K562 (cell line): ENCODE measurements around the gene SLC3A2. TPM values are rescaled to one million over a fixed set of nuclear protein-coding genes. Genes with fewer than 3 reads are reported as not detected.

Source experiments
- E2F8 ChIP-seq: fragments of 450-650 bp; IDR thresholded peaks from 2 replicates; pipeline ENCODE4 v1.7.1; 2018; ENCODE audit warnings: mild to moderate bottlenecking, low read depth; ENCODE audit not compliant: partially characterized antibody
- ESRRA ChIP-seq: fragments of 450-650 bp; IDR thresholded peaks from 2 replicates; pipeline ENCODE4 v1.6.1; 2014; ENCODE audit warnings: low read depth, mild to moderate bottlenecking, moderate library complexity, borderline replicate concordance
- GATA2 ChIP-seq: sonication (generic); formaldehyde crosslinking; IDR thresholded peaks from 2 replicates; pipeline ENCODE4 v1.4.0; 2020; ENCODE audit warnings: mild to moderate bottlenecking, missing genetic modification reagents
- HMG20A ChIP-seq: fragments of 450-650 bp; formaldehyde crosslinking; conservative IDR thresholded peaks from 2 replicates; pipeline ENCODE4 v1.4.0; 2020; ENCODE audit warnings: mild to moderate bottlenecking, mixed read lengths
- HNRNPLL ChIP-seq: fragments of 200-400 bp; formaldehyde crosslinking; IDR thresholded peaks from 2 replicates; pipeline ENCODE4 v1.6.1; 2017; ENCODE audit warnings: low read length, low read depth, mild to moderate bottlenecking; ENCODE audit not compliant: poor library complexity, severe bottlenecking
- IRF2 ChIP-seq: sonication (generic); formaldehyde crosslinking; IDR thresholded peaks from 2 replicates; pipeline ENCODE4 v1.8.1; 2022; ENCODE audit warnings: mild to moderate bottlenecking, missing genetic modification reagents
- MED1 ChIP-seq: sonication (generic); formaldehyde crosslinking; IDR thresholded peaks from 2 replicates; pipeline ENCODE4 v1.8.1; 2023; ENCODE audit warnings: missing genetic modification reagents, borderline replicate concordance
- MIER1 ChIP-seq: fragments of 450-650 bp; IDR thresholded peaks from 2 replicates; pipeline ENCODE4 v1.6.1; 2016; ENCODE audit warnings: antibody characterized with exemption, mild to moderate bottlenecking, low read depth
- NR2C1 ChIP-seq, 2 experiments: fragments of 450-650 bp; IDR thresholded peaks; 2 replicates each; pipeline ENCODE4 v1.6.1; 2017; ENCODE audit warnings: mild to moderate bottlenecking in 2 of 2, antibody characterized with exemption in 1 of 2, inconsistent platforms in 1 of 2, missing compliant biosample characterization in 1 of 2, missing genetic modification characterization in 1 of 2
- PCBP2 ChIP-seq: fragments of 200-400 bp; formaldehyde crosslinking; IDR thresholded peaks from 2 replicates; pipeline ENCODE4 v1.6.1; 2018; ENCODE audit warnings: low read length, low read depth, mild to moderate bottlenecking, moderate library complexity; ENCODE audit not compliant: poor library complexity, severe bottlenecking
- RBBP5 ChIP-seq: fragments of 200-600 bp; sonication (generic); IDR thresholded peaks from 2 replicates; pipeline ENCODE4 v1.6.1; 2012; ENCODE audit warnings: borderline replicate concordance, mild to moderate bottlenecking, low read length, control low read depth, inconsistent platforms; ENCODE audit not compliant: insufficient read depth, poor library complexity, severe bottlenecking
- RBFOX2 ChIP-seq: fragments of 200-400 bp; formaldehyde crosslinking; IDR thresholded peaks from 2 replicates; pipeline ENCODE4 v1.6.1; 2017; ENCODE audit warnings: low read depth, mild to moderate bottlenecking, low read length, moderate library complexity
- SETDB1 ChIP-seq: IDR thresholded peaks from one replicate; pipeline ENCODE4 v1.6.1; 2012; ENCODE audit warnings: low read length, control low read depth, inconsistent platforms
- SIRT6 ChIP-seq: IDR thresholded peaks from one replicate; pipeline ENCODE4 v1.6.1; 2012; ENCODE audit warnings: low read depth, mild to moderate bottlenecking, control low read depth, inconsistent platforms, low read length, moderate library complexity
- SMARCE1 ChIP-seq: fragments of 450-650 bp; IDR thresholded peaks from 2 replicates; pipeline ENCODE4 v1.7.1; 2016; ENCODE audit warnings: mild to moderate bottlenecking
- TFE3 ChIP-seq: fragments of 450-650 bp; formaldehyde crosslinking; IDR thresholded peaks from 2 replicates; pipeline ENCODE4 v1.4.0; 2020; ENCODE audit warnings: mild to moderate bottlenecking, mixed read lengths
- ZFP1 ChIP-seq: fragments of 450-650 bp; formaldehyde crosslinking; IDR thresholded peaks from 2 replicates; pipeline ENCODE4 v1.4.0; 2020; ENCODE audit warnings: mild to moderate bottlenecking, mixed read lengths
- ZNF408 ChIP-seq: fragments of 250-450 bp; sonication (Bioruptor Pico); IDR thresholded peaks from 2 replicates; pipeline ENCODE4 v1.4.0; 2020; ENCODE audit warnings: low read depth, mild to moderate bottlenecking, moderate library complexity
- ZNF41 ChIP-seq: fragments of 250-450 bp; sonication (Bioruptor Pico); conservative IDR thresholded peaks from 2 replicates; pipeline ENCODE4 v1.4.0; 2020; ENCODE audit warnings: mild to moderate bottlenecking
- ZNF780A ChIP-seq: fragments of 250-450 bp; sonication (Bioruptor Pico); IDR thresholded peaks from 2 replicates; pipeline ENCODE4 v1.5.0; 2021; ENCODE audit warnings: mild to moderate bottlenecking
- polyA plus RNA-seq, 8 experiments: library from polyadenylated mRNA; depleted of rRNA in 4 of 8; stranded (reverse) in 5 of 8; unstranded in 3 of 8; fragments of >200 nt; fragmentation: Nextera tagmentation in 2 of 8; fragmentation: Illumina TruSeq in 1 of 8; extraction: Ambion mirVana in 2 of 8; extraction: Trizol in 1 of 8; gene quantifications; 2 replicates each; pipeline versions ENCODE4 v1.2.1 to v1.2.3, GENCODE V29; 2011 to 2014; ENCODE audit warnings: inconsistent platforms in 1 of 8, missing spikeins in 1 of 8
- total RNA-seq, 7 experiments: library from RNA; depleted of rRNA in 6 of 7; stranded (reverse); fragments of >200 nt in 6 of 7; fragmentation: Illumina TruSeq in 2 of 7; extraction: Trizol in 2 of 7; gene quantifications; 2 replicates each; pipeline versions ENCODE4 v1.2.1 to v1.2.3, GENCODE V29; 2011 to 2021; ENCODE audit warnings: low replicate concordance in 1 of 7
- TF ChIP-seq, protein P1 (sequence below): IDR thresholded peaks from 2 replicates; pipeline ENCODE4 v1.6.1; 2016; ENCODE audit warnings: missing genetic modification characterization, missing compliant biosample characterization

Gene SLC3A2
- total and polyA plus RNA-seq, 9 of the 15 experiments (the other 6 are each of a cell fraction or from before 2014, with no cell fraction given): 20.0 to 296 (median 214) TPM

GRCh38 chr11:62889484-62890437, 9.1 kb downstream of the SLC3A2 start (continued):
- no peak for TF ChIP-seq HNRNPLL
- no peak for TF ChIP-seq SIRT6
- no peak for TF ChIP-seq GATA2 (CRISPR knock-in tag)
- TF ChIP-seq PCBP2: no peak
- peak; percentile 82 for TF ChIP-seq ESRRA
- TF ChIP-seq NR2C1 (IDR thresholded peaks at IDR 0.05): peak; percentile 61; the same call in 1 of the 2 replicates
- peak; percentile 77 for TF ChIP-seq NR2C1 (tag; IDR thresholded peaks at IDR 0.05)
- no peak; the same call in 1 of the 2 replicates for TF ChIP-seq ZNF41 (CRISPR knock-in tag)
- TF ChIP-seq, protein P1, sequence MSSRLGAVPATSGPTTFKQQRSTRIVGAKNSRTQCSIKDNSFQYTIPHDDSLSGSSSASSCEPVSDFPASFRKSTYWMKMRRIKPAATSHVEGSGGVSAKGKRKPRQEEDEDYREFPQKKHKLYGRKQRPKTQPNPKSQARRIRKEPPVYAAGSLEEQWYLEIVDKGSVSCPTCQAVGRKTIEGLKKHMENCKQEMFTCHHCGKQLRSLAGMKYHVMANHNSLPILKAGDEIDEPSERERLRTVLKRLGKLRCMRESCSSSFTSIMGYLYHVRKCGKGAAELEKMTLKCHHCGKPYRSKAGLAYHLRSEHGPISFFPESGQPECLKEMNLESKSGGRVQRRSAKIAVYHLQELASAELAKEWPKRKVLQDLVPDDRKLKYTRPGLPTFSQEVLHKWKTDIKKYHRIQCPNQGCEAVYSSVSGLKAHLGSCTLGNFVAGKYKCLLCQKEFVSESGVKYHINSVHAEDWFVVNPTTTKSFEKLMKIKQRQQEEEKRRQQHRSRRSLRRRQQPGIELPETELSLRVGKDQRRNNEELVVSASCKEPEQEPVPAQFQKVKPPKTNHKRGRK (tag): no peak
- peak; percentile 14; the same call in 1 of the 2 replicates for TF ChIP-seq TFE3
- no peak for TF ChIP-seq MED1
- TF ChIP-seq HMG20A (CRISPR knock-in tag): peak; percentile 21; the same call in 1 of the 2 replicates
- peak; percentile 10; the same call in 1 of the 2 replicates for TF ChIP-seq SMARCE1
- no peak for TF ChIP-seq MIER1
- peak; percentile 74; the same call in 1 of the 2 replicates for TF ChIP-seq ZNF780A (CRISPR knock-in tag)
- TF ChIP-seq RBBP5: no peak
- TF ChIP-seq IRF2: no peak
- TF ChIP-seq E2F8: peak; percentile 90
- peak; percentile 12; the same call in 1 of the 2 replicates for TF ChIP-seq RBFOX2
- TF ChIP-seq ZFP1 (CRISPR knock-in tag): no peak; the same call in 1 of the 2 replicates
- TF ChIP-seq SETDB1: no peak
- no peak for TF ChIP-seq ZNF408
